HepG2 (cell line): ENCODE measurements around the gene KDM1B. TPM values are rescaled to one million over a fixed set of nuclear protein-coding genes. Genes with fewer than 3 reads are reported as not detected.

ENCODE experiments used
- ATAC-seq: fragments of 200-7000 bp; cut with Tn5 transposase; 3 replicates; pipeline ENCODE4 v1.9.1; 2020; ENCODE audit warnings: mild to moderate bottlenecking, moderate library complexity
- BruUV-seq: library from RNA; stranded (reverse); fragments of 400-500 nt; replicated peaks from 2 replicates; lab custom pipeline; 2021; lab: Mats Ljungman, UMichigan
- CTCF ChIA-PET: fragments of 300-600 bp; formaldehyde crosslinking; extraction: SDS; loops from one replicate; lab custom pipeline; 2021; ENCODE audit warnings: low total read pairs, inconsistent platforms, low intra/inter-chr PET ratio; lab: Yijun Ruan, JAX
- POLR2A ChIA-PET: fragments of 350-600 bp; sonication (Branson Sonifier 250); formaldehyde crosslinking; loops from one replicate; lab custom pipeline; 2020; ENCODE audit warnings: antibody characterized with exemption, inconsistent platforms; lab: Yijun Ruan, JAX
- DNase-seq: peaks from one replicate; pipeline ENCODE4 v3.0.0-alpha.2; 2015; ENCODE audit warnings: low spot score
- FAIRE-seq: peaks from 3 replicates; lab custom pipeline; 2011; peaks lifted over from hg19 to GRCh38; lab: Jason Lieb, UNC
- H2AFZ ChIP-seq: one replicate; pipeline ENCODE4 v1.6.1; 2011; ENCODE audit warnings: low read length, inconsistent platforms
- H3K27ac ChIP-seq: fragments of 300-600 bp; 3 replicates; pipeline ENCODE4 v1.8.0; 2011; ENCODE audit warnings: mixed run types, mild to moderate bottlenecking, mixed read lengths, low read length, inconsistent platforms; ENCODE audit not compliant: insufficient read depth; ENCODE audit errors: extremely low read length
- H3K27me3 ChIP-seq, 2 experiments: fragments of 200-600 bp in 1 of 2; 2 replicates in 1 of 2; 3 replicates in 1 of 2; pipeline versions ENCODE4 v1.6.0 to v1.8.0; 2011; ENCODE audit warnings: low read length in 2 of 2, mild to moderate bottlenecking in 2 of 2, moderate library complexity in 2 of 2, inconsistent platforms in 1 of 2; ENCODE audit not compliant: insufficient read depth in 2 of 2, control insufficient read depth in 1 of 2
- H3K36me3 ChIP-seq, 2 experiments: fragments of 200-600 bp in 1 of 2; replicated peaks in 1 of 2; 2 replicates in 1 of 2; 3 replicates in 1 of 2; pipeline versions ENCODE4 v1.5.1 to v1.8.0; 2011; ENCODE audit warnings: low read length in 2 of 2, inconsistent platforms in 1 of 2; ENCODE audit not compliant: insufficient read depth in 2 of 2, control insufficient read depth in 1 of 2
- H3K4me1 ChIP-seq: 2 replicates; pipeline ENCODE4 v1.5.1; 2012; ENCODE audit warnings: low read length, inconsistent platforms; ENCODE audit not compliant: insufficient read depth
- H3K4me2 ChIP-seq: 2 replicates; pipeline ENCODE4 v1.6.0; 2011; ENCODE audit warnings: low read depth, low read length, inconsistent platforms
- H3K4me3 ChIP-seq, 3 experiments: fragments of 200-600 bp in 1 of 3; sonication (generic), shearing (Covaris generic) in 1 of 3; replicated peaks in 1 of 3; 2 replicates each; pipeline ENCODE4 v1.5.1; 2011 to 2016; ENCODE audit warnings: low read length in 3 of 3, inconsistent platforms in 2 of 3, low read depth in 2 of 3, mild to moderate bottlenecking in 2 of 3, control low read depth in 1 of 3, mixed read lengths in 1 of 3; ENCODE audit not compliant: insufficient read depth in 1 of 3
- H3K79me2 ChIP-seq: one replicate; pipeline ENCODE4 v1.6.1; 2011; ENCODE audit warnings: low read length, inconsistent platforms; ENCODE audit not compliant: insufficient read depth
- H3K9ac ChIP-seq: 2 replicates; pipeline ENCODE4 v1.6.0; 2011; ENCODE audit warnings: mild to moderate bottlenecking, low read depth, low read length, inconsistent platforms; ENCODE audit not compliant: insufficient read depth
- H3K9me3 ChIP-seq: 2 replicates; pipeline ENCODE4 v1.5.1; 2012; ENCODE audit warnings: mild to moderate bottlenecking, low read length
- H4K20me1 ChIP-seq: 2 replicates; pipeline ENCODE4 v1.6.0; 2011; ENCODE audit warnings: inconsistent platforms, mild to moderate bottlenecking, low read length, moderate library complexity; ENCODE audit not compliant: insufficient read depth
- CENPBD1 ChIP-seq: sonication (generic); formaldehyde crosslinking; IDR thresholded peaks from 2 replicates; pipeline ENCODE4 v1.8.0; 2022; ENCODE audit warnings: missing genetic modification reagents, low read depth, mild to moderate bottlenecking, borderline replicate concordance
- FOSL1 ChIP-seq: sonication (generic); formaldehyde crosslinking; IDR thresholded peaks from 2 replicates; pipeline ENCODE4 v1.9.0; 2021; ENCODE audit warnings: missing genetic modification reagents, borderline replicate concordance
- GLI4 ChIP-seq: sonication (generic); formaldehyde crosslinking; IDR thresholded peaks from 2 replicates; pipeline ENCODE4 v1.5.1; 2020; ENCODE audit warnings: missing genetic modification reagents, mild to moderate bottlenecking, moderate library complexity, borderline replicate concordance
- LCORL ChIP-seq, 2 experiments: fragments of 450-650 bp in 1 of 2; sonication (generic) in 1 of 2; formaldehyde crosslinking in 1 of 2; IDR thresholded peaks; 2 replicates each; pipeline versions ENCODE4 v1.5.0 to v1.6.1; 2017 to 2020; ENCODE audit warnings: antibody characterized with exemption in 1 of 2, missing genetic modification reagents in 1 of 2
- NFATC3 ChIP-seq: sonication (generic); formaldehyde crosslinking; IDR thresholded peaks from 2 replicates; pipeline ENCODE4 v1.5.1; 2020; ENCODE audit warnings: mild to moderate bottlenecking, missing genetic modification reagents
- RORA ChIP-seq: sonication (generic); formaldehyde crosslinking; IDR thresholded peaks from 2 replicates; pipeline ENCODE4 v1.5.0; 2020; ENCODE audit warnings: mild to moderate bottlenecking, missing genetic modification reagents, moderate library complexity
- ZNF263 ChIP-seq: sonication (generic); formaldehyde crosslinking; IDR thresholded peaks from 2 replicates; pipeline ENCODE4 v1.4.0; 2020; ENCODE audit warnings: missing genetic modification reagents
- ZNF292 ChIP-seq: sonication (generic); formaldehyde crosslinking; IDR thresholded peaks from 2 replicates; pipeline ENCODE4 v1.8.1; 2022; ENCODE audit warnings: mild to moderate bottlenecking, low read depth, missing genetic modification reagents, borderline replicate concordance
- ZNF607 ChIP-seq: sonication (generic); formaldehyde crosslinking; IDR thresholded peaks from 2 replicates; pipeline ENCODE4 v1.5.1; 2020; ENCODE audit warnings: missing genetic modification reagents, mild to moderate bottlenecking, borderline replicate concordance
- WGBS: methylation state at CpG from one replicate; pipeline ENCODE4 v1.1.6; 2017; ENCODE audit warnings: low lambda C conversion rate; 5-methylcytosine and 5-hydroxymethylcytosine counted together
- in situ Hi-C: cut with HindIII; loops from 2 replicates; pipeline ENCODE4 v1.10.0; 2017; ENCODE audit warnings: low pct_unique_long_range_greater_than_20kb; ENCODE audit not compliant: extremely low pct_ligation_motif_present
- intact Hi-C: fragments of 100-400 bp; cut with micrococcal nuclease; formaldehyde crosslinking; loops from one replicate; pipeline ENCODE4 v1.10.0; 2022; ENCODE audit not compliant: unreplicated experiment
- polyA plus RNA-seq, 8 experiments: library from polyadenylated mRNA; depleted of rRNA in 3 of 8; stranded (reverse) in 7 of 8; unstranded in 1 of 8; fragments of >200 nt; fragmentation: Illumina TruSeq in 4 of 8; extraction: Trizol in 4 of 8; gene quantifications; 2 replicates each; pipeline versions ENCODE4 v1.2.1 to v1.2.3, GENCODE V29; 2011 to 2016; ENCODE audit warnings: low read depth in 4 of 8, missing spikeins in 1 of 8, mixed read lengths in 1 of 8; ENCODE audit not compliant: insufficient read depth in 1 of 8
- total RNA-seq, 5 experiments: library from RNA; depleted of rRNA; stranded (reverse); fragments of >200 nt; fragmentation: Illumina TruSeq; extraction: Trizol; gene quantifications; 2 replicates each; pipeline ENCODE4 v1.2.3, GENCODE V29; 2016; ENCODE audit warnings: low read depth in 1 of 5

KDM1B gene
- total and polyA plus RNA-seq, 2 of the 13 experiments (the other 11 are each of a cell fraction or from before 2014, with no cell fraction given), result 9.8 to 13.2 TPM

- H3K36me3 ChIP-seq, result peaks cover 5 to 20% of the 10 kb centered on the region in 2 experiments; a peak in 4 of 5 replicates
- no peak overlapping the region for H2AFZ ChIP-seq
- POLR2A ChIA-PET, result no interaction called here
- DNase-seq (no peak), FAIRE-seq (no peak), ATAC-seq (no peak)
- no peak overlapping the region for H3K9ac ChIP-seq
- no peaks in the 10 kb centered on the region for H3K4me1 ChIP-seq
- H3K9me3 ChIP-seq, result no peaks in the 10 kb centered on the region
- CTCF ChIA-PET, result no interaction called here
- no TSS peak for BruUV-seq
- no peaks in the 10 kb centered on the region for H3K27me3 ChIP-seq
- no peak overlapping the region for H3K4me2 ChIP-seq
- in situ Hi-C loops, result no loop called here
- no peak overlapping the region for H3K4me3 ChIP-seq
- intact Hi-C loops, result no loop called here
- H3K79me2 ChIP-seq, result no peaks in the 10 kb centered on the region
- 93% methylated on average over 5 of the region's 5 CpGs for WGBS
- no peaks in the 10 kb centered on the region for H4K20me1 ChIP-seq
- H3K27ac ChIP-seq, result no peak overlapping the region
- no peak for TF ChIP-seq CENPBD1 (CRISPR knock-in tag)
- TF ChIP-seq NFATC3, result no peak
- TF ChIP-seq LCORL (IDR thresholded peaks at IDR 0.05), result no peak
- no peak for TF ChIP-seq LCORL (CRISPR knock-in tag; IDR thresholded peaks at IDR 0.05)
- no peak for TF ChIP-seq ZNF607 (CRISPR knock-in tag)
- no peak for TF ChIP-seq ZNF292 (CRISPR knock-in tag)
- no peak for TF ChIP-seq RORA (CRISPR knock-in tag)
- TF ChIP-seq ZNF263 (CRISPR knock-in tag), result no peak
- no peak for TF ChIP-seq GLI4
- TF ChIP-seq FOSL1 (CRISPR knock-in tag), result no peak
Observed at GRCh38 chr6:18138906-18139305, 16.3 kb upstream of the KDM1B start.
